Activated CD4-positive, CD25-positive, alpha-beta regulatory T cell treated with anti-CD3 and anti-CD28 coated beads, Interleukin-2, amount 50 U/mL, for 24 hours (primary cell): ENCODE measurements around the gene SDHD.

Experiments
- ATAC-seq, 2 donors: fragments of 150-1000 bp; cut with Tn5 transposase; one replicate each; pipeline ENCODE4 v1.10.0; 2021; ENCODE audit warnings: mild to moderate bottlenecking in 1 of 2, moderate library complexity in 1 of 2

SDHD gene

GRCh38 chr11:112103446-112103845 lies 16.8 kb downstream of the SDHD start:
- ATAC-seq: no peak

- ATAC-seq: no peak
Observed at GRCh38 chr11:112106070-112106469, 19.4 kb downstream of the SDHD start.

- peak in 1 of 2 donors; percentile 43 for ATAC-seq
Observed at GRCh38 chr11:112113539-112114457, 27.1 kb downstream of the SDHD start.

- no peak for ATAC-seq
Observed at GRCh38 chr11:112114460-112114859, 27.8 kb downstream of the SDHD start.

GRCh38 chr11:112115386-112115785 lies 28.7 kb downstream of the SDHD start:
- no peak for ATAC-seq

GRCh38 chr11:112118176-112118575 lies 31.5 kb downstream of the SDHD start:
- peak; percentile 48 to 56 for ATAC-seq

GRCh38 chr11:112121981-112122615 lies 35.4 kb downstream of the SDHD start:
- no peak for ATAC-seq

- no peak for ATAC-seq
Observed at GRCh38 chr11:112123129-112123528, 36.5 kb downstream of the SDHD start.

- ATAC-seq: no peak
Observed at GRCh38 chr11:112127056-112127455, 40.4 kb downstream of the SDHD start.

GRCh38 chr11:112128483-112129121 lies 41.9 kb downstream of the SDHD start:
- ATAC-seq: no peak

GRCh38 chr11:112129656-112130055 lies 43.0 kb downstream of the SDHD start:
- ATAC-seq: no peak

- no peak for ATAC-seq
Observed at GRCh38 chr11:112132737-112133136, 46.1 kb downstream of the SDHD start.

GRCh38 chr11:112134473-112134872 lies 47.8 kb downstream of the SDHD start:
- ATAC-seq: no peak

- ATAC-seq: no peak
Observed at GRCh38 chr11:112143597-112143996, 56.9 kb downstream of the SDHD start.
